Astrocyte (in vitro differentiated cells and primary cell): ENCODE data around the gene PRKG1.
A peak's percentile ranks its signal among the peaks of the same experiment; 100 is the strongest.

Experiments used
- EZH2 ChIP-seq: IDR thresholded peaks from 2 replicates; pipeline ENCODE4 v1.6.1; 2012; ENCODE audit warnings: mild to moderate bottlenecking, low read length, inconsistent platforms; ENCODE audit not compliant: insufficient read depth
- TF ChIP-seq, protein P1 (sequence below): IDR thresholded peaks from 2 replicates; pipeline ENCODE4 v1.5.1; 2011; ENCODE audit warnings: low read depth, mild to moderate bottlenecking, inconsistent platforms, low read length, moderate library complexity; ENCODE audit not compliant: insufficient read depth

- TF ChIP-seq, protein P1, sequence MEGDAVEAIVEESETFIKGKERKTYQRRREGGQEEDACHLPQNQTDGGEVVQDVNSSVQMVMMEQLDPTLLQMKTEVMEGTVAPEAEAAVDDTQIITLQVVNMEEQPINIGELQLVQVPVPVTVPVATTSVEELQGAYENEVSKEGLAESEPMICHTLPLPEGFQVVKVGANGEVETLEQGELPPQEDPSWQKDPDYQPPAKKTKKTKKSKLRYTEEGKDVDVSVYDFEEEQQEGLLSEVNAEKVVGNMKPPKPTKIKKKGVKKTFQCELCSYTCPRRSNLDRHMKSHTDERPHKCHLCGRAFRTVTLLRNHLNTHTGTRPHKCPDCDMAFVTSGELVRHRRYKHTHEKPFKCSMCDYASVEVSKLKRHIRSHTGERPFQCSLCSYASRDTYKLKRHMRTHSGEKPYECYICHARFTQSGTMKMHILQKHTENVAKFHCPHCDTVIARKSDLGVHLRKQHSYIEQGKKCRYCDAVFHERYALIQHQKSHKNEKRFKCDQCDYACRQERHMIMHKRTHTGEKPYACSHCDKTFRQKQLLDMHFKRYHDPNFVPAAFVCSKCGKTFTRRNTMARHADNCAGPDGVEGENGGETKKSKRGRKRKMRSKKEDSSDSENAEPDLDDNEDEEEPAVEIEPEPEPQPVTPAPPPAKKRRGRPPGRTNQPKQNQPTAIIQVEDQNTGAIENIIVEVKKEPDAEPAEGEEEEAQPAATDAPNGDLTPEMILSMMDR = peak; percentile 66
- TF ChIP-seq EZH2 = no peak
These were observed 1239.9 kb downstream of the PRKG1 start, which contains the start of gene DKK1 for GRCh38 chr10:52313933-52314821.
